Chondrocyte (in vitro differentiated cells): ENCODE data around the gene PDSS1. TPM values are rescaled to one million over a fixed set of nuclear protein-coding genes. Genes with fewer than 3 reads are reported as not detected.

ENCODE experiments used
- DNase-seq: peaks from one replicate; pipeline ENCODE4 v3.0.0; 2021; ENCODE audit warnings: mixed read lengths, low spot score
- H3K27ac Mint-ChIP-seq: one replicate; pipeline ENCODE4 v1.8.0; 2021; ENCODE audit warnings: mild to moderate bottlenecking, moderate library complexity, mixed read lengths; ENCODE audit not compliant: unreplicated experiment
- H3K27me3 Mint-ChIP-seq: 2 replicates; pipeline ENCODE4 v1.8.0; 2021; ENCODE audit warnings: low read depth, mixed read lengths
- H3K36me3 Mint-ChIP-seq: 2 replicates; pipeline ENCODE4 v1.8.0; 2021; ENCODE audit warnings: low read depth, mixed read lengths
- H3K4me1 Mint-ChIP-seq: 2 replicates; pipeline ENCODE4 v1.8.0; 2021; ENCODE audit warnings: low read depth, mild to moderate bottlenecking, mixed read lengths
- H3K4me3 Mint-ChIP-seq: one replicate; pipeline ENCODE4 v1.8.0; 2021; ENCODE audit warnings: mild to moderate bottlenecking, moderate library complexity, mixed read lengths; ENCODE audit not compliant: unreplicated experiment
- H3K9me3 Mint-ChIP-seq: 2 replicates; pipeline ENCODE4 v1.8.0; 2021; ENCODE audit warnings: low read depth, mixed read lengths
- CTCF ChIP-seq: fragments of 200-600 bp; sonication (generic); IDR thresholded peaks from 2 replicates; pipeline ENCODE4 v1.5.0; 2021; ENCODE audit warnings: antibody characterized with exemption, mild to moderate bottlenecking, moderate library complexity
- total RNA-seq: library from RNA; stranded (reverse); gene quantifications from 3 replicates; pipeline ENCODE4 v1.2.1, GENCODE V29; 2021

The PDSS1 gene
- total RNA-seq, 1 donor from 2014 or later: 2.9 TPM

- no peaks in the 10 kb centered on the region for H3K9me3 Mint-ChIP-seq
- no peak for TF ChIP-seq CTCF
- H3K36me3 Mint-ChIP-seq: peaks cover 11% of the 10 kb centered on the region
- H3K27ac Mint-ChIP-seq: no peak overlapping the region
- H3K4me1 Mint-ChIP-seq: peaks cover 4% of the 10 kb centered on the region
- H3K4me3 Mint-ChIP-seq: no peak overlapping the region
- H3K27me3 Mint-ChIP-seq: no peaks in the 10 kb centered on the region
- no peak for DNase-seq
Measured at GRCh38 chr10:26759008-26759407, 61.5 kb downstream of the PDSS1 start.

GRCh38 chr10:26765549-26765948 lies 68.0 kb downstream of the PDSS1 start:
- peaks cover 18% of the 10 kb centered on the region for H3K4me1 Mint-ChIP-seq

GRCh38 chr10:26770069-26770468 lies 72.6 kb downstream of the PDSS1 start:
- Mint-ChIP-seq H3K27me3 (no peaks in the 10 kb centered on the region), H3K27ac (no peak overlapping the region), H3K9me3 (no peaks in the 10 kb centered on the region), H3K4me3 (no peak overlapping the region), H3K36me3 (peaks cover 2% of the 10 kb centered on the region), H3K4me1 (peaks cover 27% of the 10 kb centered on the region)
- no peak for TF ChIP-seq CTCF
- no peak for DNase-seq

More at GRCh38 chr10:26765549-26765948, 68.0 kb downstream of the PDSS1 start:
- H3K36me3 Mint-ChIP-seq: peaks cover 4% of the 10 kb centered on the region
- DNase-seq: no peak
- H3K27me3 Mint-ChIP-seq: no peaks in the 10 kb centered on the region
- H3K4me3 Mint-ChIP-seq: no peak overlapping the region
- H3K9me3 Mint-ChIP-seq: no peaks in the 10 kb centered on the region
- no peak for TF ChIP-seq CTCF
- no peak overlapping the region for H3K27ac Mint-ChIP-seq

GRCh38 chr10:26773633-26774032 lies 76.1 kb downstream of the PDSS1 start:
- Mint-ChIP-seq H3K36me3 (no peaks in the 10 kb centered on the region), H3K9me3 (no peaks in the 10 kb centered on the region), H3K4me3 (no peak overlapping the region), H3K27me3 (no peaks in the 10 kb centered on the region), H3K27ac (no peak overlapping the region), H3K4me1 (peaks cover 38% of the 10 kb centered on the region)
- no peak for TF ChIP-seq CTCF
- DNase-seq: no peak

GRCh38 chr10:26776258-26776657 lies 78.8 kb downstream of the PDSS1 start:
- Mint-ChIP-seq H3K9me3 (no peaks in the 10 kb centered on the region), H3K4me3 (no peak overlapping the region), H3K36me3 (no peaks in the 10 kb centered on the region), H3K27ac (no peak overlapping the region), H3K4me1 (peaks cover 29% of the 10 kb centered on the region), H3K27me3 (no peaks in the 10 kb centered on the region)
- TF ChIP-seq CTCF: no peak
- no peak for DNase-seq
